ENCODE data around the gene EAF2. TPM values are rescaled to one million over a fixed set of nuclear protein-coding genes. Genes with fewer than 3 reads are reported as not detected.

EAF2 gene
- total RNA-seq, 1 experiment from 2014 or later, result 4.4 TPM

GRCh38 chr3:121794264-121794983, 40.6 kb upstream of the EAF2 start (continued):
- no peak for TF ChIP-seq ZBTB33 (IDR thresholded peaks at IDR 0.05; ENCODE audit: extremely low read depth, insufficient replicate concordance, low read length)
- TF ChIP-seq SRF (IDR thresholded peaks at IDR 0.05; ENCODE audit: low read depth), result no peak
- TF ChIP-seq ZFX (IDR thresholded peaks at IDR 0.05), result no peak
- TF ChIP-seq POLR2A (IDR thresholded peaks at IDR 0.05; ENCODE audit: borderline replicate concordance, extremely low read depth, insufficient read depth, insufficient read length), result no peak
- TF ChIP-seq EZH2 (IDR thresholded peaks at IDR 0.05), result no peak
- TF ChIP-seq JUND (IDR thresholded peaks at IDR 0.05), result no peak
- no peak for TF ChIP-seq ZNF274 (IDR thresholded peaks at IDR 0.05; ENCODE audit: low read depth, low read length)
- no peak for TF ChIP-seq POLR2AphosphoS5 (IDR thresholded peaks at IDR 0.05; ENCODE audit: low read depth, low read length)

- intact Hi-C loops (cut with micrococcal nuclease), result no loop called here
- Histone ChIP-seq H3K4me1 (ENCODE audit: control insufficient read depth in 1 of 2, insufficient read depth in 2 of 2, low read length in 2 of 2) (no peaks in the 10 kb centered on the region), H3K4me3 (replicated peaks in 1 of 2; ENCODE audit: low read depth in 1 of 2, low read length in 2 of 2) (no peak overlapping the region), H4K20me1 (ENCODE audit: insufficient read depth) (no peaks in the 10 kb centered on the region), H3K36me3 (ENCODE audit: control insufficient read depth in 1 of 2, insufficient read depth in 2 of 2, low read length in 2 of 2) (peaks cover 3 to 9% of the 10 kb centered on the region in 2 experiments; a peak in 1 of 4 replicates), H3K9ac (ENCODE audit: low read length) (no peak overlapping the region), H3K9me2 (ENCODE audit: insufficient read depth) (no peaks in the 10 kb centered on the region), H3K79me2 (ENCODE audit: insufficient read depth, low read length) (no peaks in the 10 kb centered on the region; the same call in 1 of the 2 replicates), H3K27me3 (ENCODE audit: insufficient read depth, low read length) (no peaks in the 10 kb centered on the region), H3K4me2 (ENCODE audit: low read length) (no peak overlapping the region), H2AFZ (ENCODE audit: low read depth, low read length, poor library complexity, severe bottlenecking) (no peak overlapping the region), H3K27ac (ENCODE audit: low read depth, low read length) (no peak overlapping the region), H3K9me3 (ENCODE audit: control insufficient read depth in 1 of 2, insufficient read depth in 1 of 2, low read depth in 1 of 2, low read length in 2 of 2) (no peaks in the 10 kb centered on the region)
- ChIA-PET RAD21 (ENCODE audit: low non-redundant PET in 1 of 2, low total read pairs in 2 of 2, uncharacterized antibody in 2 of 2, unreplicated experiment in 2 of 2) (no interaction called here), CTCF (no interaction called here), POLR2A (no interaction called here)
- TF ChIP-seq ZNF274 (IDR thresholded peaks at IDR 0.05; ENCODE audit: low read depth, low read length) (no peak), EZH2 (IDR thresholded peaks at IDR 0.05) (no peak), POLR2A (IDR thresholded peaks at IDR 0.05; ENCODE audit: borderline replicate concordance, extremely low read depth, insufficient read depth, insufficient read length) (no peak), CEBPB (IDR thresholded peaks at IDR 0.05; ENCODE audit: low read depth) (no peak)
- DNase-seq (ENCODE audit: low read depth, low spot score), result no peak
- no peak for ATAC-seq
- no TSS peak for BruUV-seq (replicated peaks)
Observed at GRCh38 chr3:121796970-121797369, 38.0 kb upstream of the EAF2 start.
